ENCODE data around the gene SETDB1. TPM values are rescaled to one million over a fixed set of nuclear protein-coding genes. Genes with fewer than 3 reads are reported as not detected.
A peak's percentile ranks its signal among the peaks of the same experiment; 100 is the strongest.

Gene SETDB1
- total RNA-seq, 2 donors from 2014 or later: 26.3 to 63.8 TPM

DNA sequence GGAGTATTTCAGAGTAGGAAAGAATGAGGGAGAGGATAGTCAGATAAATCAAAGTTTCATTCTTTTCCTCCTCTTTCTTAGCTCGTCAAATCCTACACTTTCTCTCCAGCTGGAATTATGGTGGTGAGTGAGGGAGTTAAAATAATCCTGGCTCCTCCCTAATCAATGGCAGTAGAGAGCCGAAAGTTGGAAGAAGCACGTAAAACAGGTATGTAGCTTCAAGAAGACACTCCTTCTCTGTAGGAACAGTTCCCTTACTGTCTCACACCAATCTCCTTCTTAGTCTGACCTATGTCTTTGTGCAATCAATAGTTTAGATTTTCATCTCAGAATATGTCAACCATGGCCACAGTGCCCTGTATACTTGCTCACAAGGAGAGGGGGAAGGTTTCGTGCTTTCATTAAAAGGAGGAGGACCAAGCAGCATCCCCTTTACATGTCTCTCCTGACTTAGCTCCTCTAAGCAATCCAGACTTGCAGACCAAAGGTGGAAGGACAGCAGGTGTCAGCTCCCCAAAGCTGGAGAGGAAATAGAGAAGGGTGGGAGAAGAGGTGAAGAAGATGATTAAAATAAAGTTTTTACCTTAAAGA lies 79.7 kb downstream of the SETDB1 start:
- no peak for DNase-seq (ENCODE audit: low spot score)
- Histone ChIP-seq H3K36me3 (no peaks in the 10 kb centered on the region), H3K27ac (peak overlapping the region; percentile 91 to 96), H3K4me3 (peak overlapping the region; percentile 33 to 48), H3K27me3 (replicated peaks; ENCODE audit: insufficient read depth) (no peaks in the 10 kb centered on the region), H3K9me3 (no peaks in the 10 kb centered on the region), H3K4me1 (replicated peaks) (peaks cover 7% of the 10 kb centered on the region)
- TF ChIP-seq POLR2A (IDR thresholded peaks at IDR 0.05) (no peak), CTCF (IDR thresholded peaks at IDR 0.05) (no peak), POLR2AphosphoS5 (IDR thresholded peaks at IDR 0.05) (no peak)
- WGBS: 5% methylated on average over 4 of the region's 4 CpGs
- intact Hi-C loops (cut with DNase I): no loop called here

DNA sequence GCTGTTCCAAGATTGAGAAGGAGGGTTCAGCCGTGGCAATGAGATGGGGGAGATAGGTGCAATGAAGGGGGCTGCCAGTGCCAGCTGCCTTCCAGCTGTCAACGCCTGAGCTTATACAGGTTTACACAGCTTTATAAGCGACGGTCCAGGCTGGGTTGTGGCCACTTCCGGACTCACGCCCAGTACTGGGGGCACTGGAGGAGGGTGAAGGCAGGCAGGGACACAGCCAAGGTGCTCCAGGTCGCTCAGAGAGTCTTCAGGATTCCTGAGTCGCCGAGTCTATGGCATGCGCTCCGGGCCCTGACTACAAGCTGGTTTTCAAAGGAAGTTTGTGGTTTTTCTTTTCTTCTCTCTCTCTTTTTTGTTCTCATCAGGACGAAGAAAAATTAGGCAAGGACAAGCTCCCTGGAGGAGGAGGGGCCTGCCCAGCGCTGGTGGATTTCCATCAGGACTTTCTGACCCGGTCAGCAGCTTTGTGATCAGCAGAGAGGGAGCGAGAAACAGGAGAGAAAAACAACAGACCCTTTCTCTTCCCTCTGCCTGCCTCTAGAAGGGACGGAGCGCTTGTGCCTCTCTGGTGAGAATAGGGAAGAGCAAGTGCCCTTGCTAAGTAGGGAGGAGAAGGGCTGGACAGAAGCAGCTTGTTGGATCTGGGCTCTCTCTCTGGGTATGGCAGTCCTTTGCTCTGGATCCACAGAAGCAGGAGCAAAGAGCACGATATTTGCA lies 80.3 kb downstream of the SETDB1 start, which contains the start of gene MINDY1:
TSS of gene MINDY1 (minus strand) at position 576 of the 726 bp plus-strand sequence. CDS start 4,285 bp downstream, outside the sequence.
- intact Hi-C loops (cut with DNase I): no loop called here
- Histone ChIP-seq H3K4me1 (replicated peaks) (peaks cover 7% of the 10 kb centered on the region), H3K9me3 (no peaks in the 10 kb centered on the region), H3K36me3 (no peaks in the 10 kb centered on the region), H3K4me3 (peak within 1 kb of the TSS; percentile 33 to 48), H3K27ac (peak within 1 kb of the TSS; percentile 91 to 96), H3K27me3 (replicated peaks; ENCODE audit: insufficient read depth) (no peaks in the 10 kb centered on the region)
- WGBS: 2% methylated on average over 18 of the region's 18 CpGs
- peak; percentile 39 for TF ChIP-seq POLR2A (IDR thresholded peaks at IDR 0.05)
- TF ChIP-seq POLR2AphosphoS5 (IDR thresholded peaks at IDR 0.05): peak; percentile 76
- peak in 2 of 4 experiments; percentile 54 to 62 for TF ChIP-seq CTCF (IDR thresholded peaks at IDR 0.05)
- peak; percentile 70 for DNase-seq (ENCODE audit: low spot score)

DNA sequence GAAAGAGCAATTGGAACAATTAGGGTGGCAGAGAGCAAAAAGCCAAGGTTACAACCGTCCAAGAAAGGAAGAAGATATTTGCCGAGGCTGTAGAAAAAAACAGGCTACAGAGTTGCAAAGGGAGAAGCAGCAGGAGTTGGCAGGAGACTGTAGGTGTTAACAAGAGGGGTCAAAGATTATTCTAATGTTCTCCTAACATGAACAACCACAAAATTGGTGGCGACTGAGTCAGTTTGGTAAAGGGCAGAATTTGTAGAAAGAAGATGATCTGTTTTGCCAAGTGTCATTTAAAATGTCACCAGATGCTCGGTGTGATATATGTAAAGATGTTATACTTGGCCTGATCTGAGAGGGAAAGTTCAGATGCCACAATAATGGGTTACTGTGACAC lies 81.7 kb downstream of the SETDB1 start:
- H3K4me3 ChIP-seq: peak overlapping the region; percentile 61 to 72
- WGBS: 11% methylated on average over 4 of the region's 4 CpGs

GRCh38 chr1:151008244-151009205 lies 82.4 kb downstream of the SETDB1 start, which contains the start of gene PRUNE1:
TSS of gene PRUNE1 (plus strand) at chr1:151008449. CDS start at chr1:151008633, 184 bp downstream.
- TF ChIP-seq POLR2AphosphoS5 (IDR thresholded peaks at IDR 0.05) (peak; percentile 94), CTCF (IDR thresholded peaks at IDR 0.05) (peak in 3 of 4 experiments; percentile 15 to 68 (median 37)), POLR2A (IDR thresholded peaks at IDR 0.05) (peak; percentile 76)
- intact Hi-C loops (cut with DNase I): no loop called here
- H3K4me3 ChIP-seq: peak within 1 kb of the TSS; percentile 61 to 72
- H3K36me3 ChIP-seq: no peaks in the 10 kb centered on the region
- no peaks in the 10 kb centered on the region for H3K27me3 ChIP-seq (replicated peaks; ENCODE audit: insufficient read depth)
- peak within 1 kb of the TSS; percentile 91 to 96 for H3K27ac ChIP-seq
- peaks cover under 1% of the 10 kb centered on the region for H3K4me1 ChIP-seq (replicated peaks)
- DNase-seq (ENCODE audit: low spot score): peak; percentile 93
- WGBS: under 1% methylated on average over 66 of the region's 69 CpGs
- H3K9me3 ChIP-seq: no peaks in the 10 kb centered on the region

More for the DNA sequence above, 81.7 kb downstream of the SETDB1 start:
- Histone ChIP-seq H3K4me1 (replicated peaks) (peaks cover 7% of the 10 kb centered on the region), H3K27me3 (replicated peaks; ENCODE audit: insufficient read depth) (no peaks in the 10 kb centered on the region), H3K27ac (peak overlapping the region; percentile 91 to 96), H3K9me3 (no peaks in the 10 kb centered on the region), H3K36me3 (no peaks in the 10 kb centered on the region)
- no peak for DNase-seq (ENCODE audit: low spot score)
- no peak for TF ChIP-seq CTCF (IDR thresholded peaks at IDR 0.05)
- no peak for TF ChIP-seq POLR2AphosphoS5 (IDR thresholded peaks at IDR 0.05)
- no peak for TF ChIP-seq POLR2A (IDR thresholded peaks at IDR 0.05)
- intact Hi-C loops (cut with DNase I): no loop called here

Data from prostate gland (tissue), 2 donors.